ENCODE measurements around the gene C3orf22.

GRCh38 chr3:126554560-126555525 lies 3.9 kb downstream of the C3orf22 start:
- TF ChIP-seq POU2F2 (IDR thresholded peaks at IDR 0.05; ENCODE audit: low read depth, low read length): no peak
- TF ChIP-seq POLR2AphosphoS5 (IDR thresholded peaks at IDR 0.05; ENCODE audit: low read depth, low read length): no peak
- no peak for TF ChIP-seq POLR2A (IDR thresholded peaks at IDR 0.05; ENCODE audit: low read depth, low read length)
- no peak for TF ChIP-seq TAF1 (IDR thresholded peaks at IDR 0.05; ENCODE audit: low read depth, low read length)
- no peak for TF ChIP-seq PAX5 (IDR thresholded peaks at IDR 0.05; ENCODE audit: insufficient read depth, low read length, severe bottlenecking)
